Neural cell (in vitro differentiated cells): ENCODE measurements around the gene RPUSD1. TPM values are rescaled to one million over a fixed set of nuclear protein-coding genes. Genes with fewer than 3 reads are reported as not detected.

Source experiments
- H2AFZ ChIP-seq: fragments of 200-600, 300-800 bp; sonication (generic), shearing (Covaris generic); 2 replicates; pipeline ENCODE4 v1.6.0; 2014; ENCODE audit warnings: low read depth, mild to moderate bottlenecking, antibody characterized with exemption, low read length, moderate library complexity
- H3F3A ChIP-seq: fragments of 200-600 bp; shearing (Covaris generic); 2 replicates; pipeline ENCODE4 v1.6.1; 2016; ENCODE audit warnings: mild to moderate bottlenecking, moderate library complexity, mixed read lengths, antibody characterized with exemption, low read length; ENCODE audit not compliant: insufficient read depth, poor library complexity, severe bottlenecking
- H3K27ac ChIP-seq: fragments of 200-600, 300-800 bp; sonication (generic), shearing (Covaris generic); 2 replicates; pipeline ENCODE4 v1.5.1; 2014; ENCODE audit warnings: mild to moderate bottlenecking, low read length, moderate library complexity
- H3K27me3 ChIP-seq: fragments of 300-800, 200-600 bp; sonication (generic), shearing (Covaris generic); 2 replicates; pipeline ENCODE4 v1.6.0; 2014; ENCODE audit warnings: mild to moderate bottlenecking, low read depth, low read length, moderate library complexity; ENCODE audit not compliant: insufficient read depth
- H3K36me3 ChIP-seq: fragments of 300-800, 200-600 bp; sonication (generic), shearing (Covaris generic); 2 replicates; pipeline ENCODE4 v1.5.1; 2014; ENCODE audit warnings: mild to moderate bottlenecking, antibody characterized with exemption, low read length, moderate library complexity; ENCODE audit not compliant: insufficient read depth
- H3K4me2 ChIP-seq: fragments of 300-800, 200-600 bp; sonication (generic), shearing (Covaris generic); 2 replicates; pipeline ENCODE4 v1.6.0; 2014; ENCODE audit warnings: mild to moderate bottlenecking, low read length
- H3K4me3 ChIP-seq: fragments of 300-800, 200-600 bp; sonication (generic), shearing (Covaris generic); 2 replicates; pipeline ENCODE4 v1.5.1; 2014; ENCODE audit warnings: mild to moderate bottlenecking, low read length, moderate library complexity
- H3K79me2 ChIP-seq: fragments of 200-600 bp; shearing (Covaris generic); replicated peaks from 2 replicates; pipeline ENCODE4 v1.6.0; 2014; ENCODE audit warnings: mild to moderate bottlenecking, low read length, moderate library complexity; ENCODE audit not compliant: insufficient read depth
- H3K9ac ChIP-seq: fragments of 300-800, 200-600 bp; sonication (generic), shearing (Covaris generic); 2 replicates; pipeline ENCODE4 v1.6.1; 2016; ENCODE audit warnings: mild to moderate bottlenecking, low read length, mixed read lengths
- H3K9me2 ChIP-seq: fragments of 200-600 bp; shearing (Covaris generic); 2 replicates; pipeline ENCODE4 v1.6.1; 2016; ENCODE audit warnings: mild to moderate bottlenecking, low read length, mixed read lengths; ENCODE audit not compliant: insufficient read depth
- H3K9me3 ChIP-seq: fragments of 200-600, 300-800 bp; sonication (generic), shearing (Covaris generic); 2 replicates; pipeline ENCODE4 v1.6.1; 2016; ENCODE audit warnings: mild to moderate bottlenecking, mixed run types, low read length, moderate library complexity, mixed read lengths
- H4K20me1 ChIP-seq: fragments of 200-600 bp; shearing (Covaris generic); 2 replicates; pipeline ENCODE4 v1.6.1; 2016; ENCODE audit warnings: mild to moderate bottlenecking, mixed run types; ENCODE audit not compliant: insufficient read depth
- EP300 ChIP-seq: fragments of 450-650 bp; conservative IDR thresholded peaks from 2 replicates; pipeline ENCODE4 v1.6.1; 2014; ENCODE audit warnings: antibody characterized with exemption, mild to moderate bottlenecking, moderate library complexity; ENCODE audit not compliant: poor library complexity, severe bottlenecking
- EZH2 ChIP-seq: fragments of 200-600, 300-800 bp; shearing (Covaris generic), sonication (generic); IDR thresholded peaks from 2 replicates; pipeline ENCODE4 v1.6.1; 2014; ENCODE audit warnings: antibody characterized with exemption, low read length, borderline replicate concordance, mild to moderate bottlenecking; ENCODE audit not compliant: insufficient read depth, poor library complexity, severe bottlenecking
- MXI1 ChIP-seq: fragments of 450-650 bp; conservative IDR thresholded peaks from 2 replicates; pipeline ENCODE4 v1.6.1; 2014; ENCODE audit warnings: antibody characterized with exemption, mild to moderate bottlenecking; ENCODE audit not compliant: poor library complexity, severe bottlenecking
- POLR2AphosphoS5 ChIP-seq: IDR thresholded peaks from 2 replicates; pipeline ENCODE4 v1.6.1; 2012
- RAD21 ChIP-seq: fragments of 450-650 bp; conservative IDR thresholded peaks from 2 replicates; pipeline ENCODE4 v1.6.1; 2014; ENCODE audit warnings: antibody characterized with exemption, mild to moderate bottlenecking, moderate library complexity
- SMC3 ChIP-seq: fragments of 450-650 bp; conservative IDR thresholded peaks from 2 replicates; pipeline ENCODE4 v1.6.1; 2014; ENCODE audit warnings: antibody characterized with exemption, mild to moderate bottlenecking, moderate library complexity; ENCODE audit not compliant: poor library complexity
- TAF1 ChIP-seq: IDR thresholded peaks from 2 replicates; pipeline ENCODE4 v1.6.1; 2012; ENCODE audit warnings: low read depth
- polyA plus RNA-seq: library from polyadenylated mRNA; depleted of rRNA; stranded (reverse); fragments of >200 nt; gene quantifications from 2 replicates; pipeline ENCODE4 v1.2.3, GENCODE V29; 2014
- TF ChIP-seq, protein P1 (sequence below): IDR thresholded peaks from 2 replicates; pipeline ENCODE4 v1.6.1; 2012; ENCODE audit warnings: borderline replicate concordance
- TF ChIP-seq, protein P2 (sequence below): fragments of 450-650 bp; IDR thresholded peaks from 2 replicates; pipeline ENCODE4 v1.5.1; 2014; ENCODE audit warnings: antibody characterized with exemption, mild to moderate bottlenecking, moderate library complexity; ENCODE audit not compliant: poor library complexity, severe bottlenecking

The RPUSD1 gene
- polyA plus RNA-seq, 1 donor from 2014 or later: 42.4 TPM

DNA sequence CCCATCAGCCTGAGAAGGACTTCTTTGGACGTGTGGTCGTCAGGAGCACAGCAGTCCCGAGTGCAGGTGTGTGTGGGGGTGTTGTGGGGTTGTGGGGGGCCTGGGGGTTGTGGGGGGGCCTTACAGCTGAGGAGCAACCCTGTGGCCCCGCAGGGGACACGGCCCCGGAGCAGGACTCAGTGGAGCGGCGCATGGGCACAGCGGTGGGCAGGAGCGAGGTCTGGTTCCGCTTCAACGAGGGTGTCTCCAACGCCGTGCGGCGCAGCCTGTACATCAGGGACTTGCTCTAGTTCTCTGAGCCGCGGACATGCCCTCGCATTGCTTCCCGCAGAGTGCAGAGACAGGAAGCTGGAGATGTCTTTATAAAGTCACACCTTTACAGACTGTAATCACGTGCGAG, 9.5 kb upstream of the RPUSD1 start:
- Histone ChIP-seq H3K27me3 (peaks cover 15% of the 10 kb centered on the region), H3K79me2 (no peaks in the 10 kb centered on the region), H3K9me2 (no peaks in the 10 kb centered on the region), H3K4me2 (no peak overlapping the region), H2AFZ (no peak overlapping the region), H3K4me3 (no peak overlapping the region), H3K27ac (no peak overlapping the region), H4K20me1 (no peaks in the 10 kb centered on the region), H3K9ac (no peak overlapping the region), H3F3A (no peaks in the 10 kb centered on the region), H3K9me3 (no peaks in the 10 kb centered on the region), H3K36me3 (no peaks in the 10 kb centered on the region)
- TF ChIP-seq EZH2: no peak
- TF ChIP-seq, protein P1, sequence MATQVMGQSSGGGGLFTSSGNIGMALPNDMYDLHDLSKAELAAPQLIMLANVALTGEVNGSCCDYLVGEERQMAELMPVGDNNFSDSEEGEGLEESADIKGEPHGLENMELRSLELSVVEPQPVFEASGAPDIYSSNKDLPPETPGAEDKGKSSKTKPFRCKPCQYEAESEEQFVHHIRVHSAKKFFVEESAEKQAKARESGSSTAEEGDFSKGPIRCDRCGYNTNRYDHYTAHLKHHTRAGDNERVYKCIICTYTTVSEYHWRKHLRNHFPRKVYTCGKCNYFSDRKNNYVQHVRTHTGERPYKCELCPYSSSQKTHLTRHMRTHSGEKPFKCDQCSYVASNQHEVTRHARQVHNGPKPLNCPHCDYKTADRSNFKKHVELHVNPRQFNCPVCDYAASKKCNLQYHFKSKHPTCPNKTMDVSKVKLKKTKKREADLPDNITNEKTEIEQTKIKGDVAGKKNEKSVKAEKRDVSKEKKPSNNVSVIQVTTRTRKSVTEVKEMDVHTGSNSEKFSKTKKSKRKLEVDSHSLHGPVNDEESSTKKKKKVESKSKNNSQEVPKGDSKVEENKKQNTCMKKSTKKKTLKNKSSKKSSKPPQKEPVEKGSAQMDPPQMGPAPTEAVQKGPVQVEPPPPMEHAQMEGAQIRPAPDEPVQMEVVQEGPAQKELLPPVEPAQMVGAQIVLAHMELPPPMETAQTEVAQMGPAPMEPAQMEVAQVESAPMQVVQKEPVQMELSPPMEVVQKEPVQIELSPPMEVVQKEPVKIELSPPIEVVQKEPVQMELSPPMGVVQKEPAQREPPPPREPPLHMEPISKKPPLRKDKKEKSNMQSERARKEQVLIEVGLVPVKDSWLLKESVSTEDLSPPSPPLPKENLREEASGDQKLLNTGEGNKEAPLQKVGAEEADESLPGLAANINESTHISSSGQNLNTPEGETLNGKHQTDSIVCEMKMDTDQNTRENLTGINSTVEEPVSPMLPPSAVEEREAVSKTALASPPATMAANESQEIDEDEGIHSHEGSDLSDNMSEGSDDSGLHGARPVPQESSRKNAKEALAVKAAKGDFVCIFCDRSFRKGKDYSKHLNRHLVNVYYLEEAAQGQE: no peak
- no peak for TF ChIP-seq POLR2AphosphoS5

DNA sequence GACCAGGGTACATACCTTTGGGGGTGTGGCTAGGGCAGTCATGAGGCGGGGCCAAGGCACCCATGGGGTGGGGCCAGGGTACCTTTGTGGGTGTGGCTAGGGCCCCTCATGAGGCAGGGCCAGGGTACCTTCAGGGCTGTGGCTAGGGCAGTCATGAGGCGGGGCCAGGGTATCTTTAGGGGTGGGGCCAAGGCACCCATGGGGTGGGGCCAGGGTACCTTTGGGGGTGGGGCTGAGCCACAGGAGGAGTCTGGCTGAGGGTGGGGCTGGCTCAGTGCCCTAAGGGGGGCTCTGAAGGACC, 8.9 kb upstream of the RPUSD1 start:
- no peak overlapping the region for H3K4me2 ChIP-seq
- no peak overlapping the region for H3K4me3 ChIP-seq
- no peak overlapping the region for H2AFZ ChIP-seq
- H3K27ac ChIP-seq: no peak overlapping the region
- H4K20me1 ChIP-seq: no peaks in the 10 kb centered on the region
- peaks cover 15% of the 10 kb centered on the region for H3K27me3 ChIP-seq
- H3K79me2 ChIP-seq: no peaks in the 10 kb centered on the region
- H3K9me3 ChIP-seq: no peaks in the 10 kb centered on the region
- H3K9me2 ChIP-seq: no peaks in the 10 kb centered on the region
- no peaks in the 10 kb centered on the region for H3F3A ChIP-seq
- TF ChIP-seq TAF1 (no peak), EP300 (no peak), MXI1 (no peak), POLR2AphosphoS5 (no peak), SMC3 (no peak), RAD21 (no peak)
- TF ChIP-seq, protein P1: no peak
- TF ChIP-seq, protein P2, sequence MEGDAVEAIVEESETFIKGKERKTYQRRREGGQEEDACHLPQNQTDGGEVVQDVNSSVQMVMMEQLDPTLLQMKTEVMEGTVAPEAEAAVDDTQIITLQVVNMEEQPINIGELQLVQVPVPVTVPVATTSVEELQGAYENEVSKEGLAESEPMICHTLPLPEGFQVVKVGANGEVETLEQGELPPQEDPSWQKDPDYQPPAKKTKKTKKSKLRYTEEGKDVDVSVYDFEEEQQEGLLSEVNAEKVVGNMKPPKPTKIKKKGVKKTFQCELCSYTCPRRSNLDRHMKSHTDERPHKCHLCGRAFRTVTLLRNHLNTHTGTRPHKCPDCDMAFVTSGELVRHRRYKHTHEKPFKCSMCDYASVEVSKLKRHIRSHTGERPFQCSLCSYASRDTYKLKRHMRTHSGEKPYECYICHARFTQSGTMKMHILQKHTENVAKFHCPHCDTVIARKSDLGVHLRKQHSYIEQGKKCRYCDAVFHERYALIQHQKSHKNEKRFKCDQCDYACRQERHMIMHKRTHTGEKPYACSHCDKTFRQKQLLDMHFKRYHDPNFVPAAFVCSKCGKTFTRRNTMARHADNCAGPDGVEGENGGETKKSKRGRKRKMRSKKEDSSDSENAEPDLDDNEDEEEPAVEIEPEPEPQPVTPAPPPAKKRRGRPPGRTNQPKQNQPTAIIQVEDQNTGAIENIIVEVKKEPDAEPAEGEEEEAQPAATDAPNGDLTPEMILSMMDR: no peak
- H3K9ac ChIP-seq: no peak overlapping the region
- H3K36me3 ChIP-seq: no peaks in the 10 kb centered on the region
